Measurements from ENCODE around the gene SUPT20H. TPM values are rescaled to one million over a fixed set of nuclear protein-coding genes. Genes with fewer than 3 reads are reported as not detected.

The SUPT20H gene
- total and polyA plus RNA-seq, 10 of the 15 experiments (the other 5 are each of a cell fraction or from before 2014, with no cell fraction given) = 12.3 to 69.8 (median 47.5) TPM

DNA sequence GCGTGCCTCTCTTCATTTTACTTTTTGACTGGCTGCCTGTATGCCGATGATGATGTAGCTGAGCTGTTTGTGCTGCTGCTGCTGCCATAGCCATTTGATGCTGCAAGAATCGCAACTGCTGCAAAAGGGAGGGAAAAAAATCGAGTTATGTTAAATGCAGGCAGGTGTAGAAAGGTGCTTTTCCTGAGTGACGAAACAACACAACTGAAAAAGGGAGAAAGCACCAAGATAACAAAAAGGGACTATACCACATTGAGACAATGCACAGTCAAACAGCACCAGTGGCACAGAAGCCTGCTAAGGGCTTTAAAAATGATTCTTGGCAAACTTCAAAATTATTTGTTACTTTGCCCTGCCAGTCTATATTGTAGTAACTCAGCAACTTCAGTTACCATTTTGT, 49.8 kb downstream of the SUPT20H start:
- no peaks in the 10 kb centered on the region for H4K20me1 ChIP-seq (ENCODE audit: control insufficient read depth, insufficient read depth)
- intact Hi-C loops (cut with micrococcal nuclease; ENCODE audit: unreplicated experiment) = loop anchor here (5.0 kb wide), 1 partner anchor 38 kb away; no protein-coding TSS in a partner anchor
- no peaks in the 10 kb centered on the region for H3K9me3 ChIP-seq (replicated peaks; ENCODE audit: control insufficient read depth, insufficient read depth, low read length)
- TF ChIP-seq STAT3 (IDR thresholded peaks at IDR 0.05; ENCODE audit: low read depth, low read length) = no peak
- no peak for TF ChIP-seq USF2 (IDR thresholded peaks at IDR 0.05; ENCODE audit: borderline replicate concordance, low read depth, low read length)
- no peak for TF ChIP-seq ASH2L (IDR thresholded peaks at IDR 0.05; ENCODE audit: borderline replicate concordance, low read depth)
- TF ChIP-seq PBX3 (IDR thresholded peaks at IDR 0.05; ENCODE audit: insufficient replicate concordance, low read depth, low read length) = no peak
- TF ChIP-seq YY1 (IDR thresholded peaks at IDR 0.05; ENCODE audit: low read depth, low read length) = no peak
- TF ChIP-seq YBX1 (IDR thresholded peaks at IDR 0.05) = no peak
- no peak for TF ChIP-seq USF1 (IDR thresholded peaks at IDR 0.05; ENCODE audit: borderline replicate concordance, extremely low read length, insufficient read depth, low read depth, low read length)
- TF ChIP-seq BHLHE40 (IDR thresholded peaks at IDR 0.05; ENCODE audit: borderline replicate concordance in 1 of 2, low read depth in 2 of 2, low read length in 1 of 2) = no peak
- ChIA-PET POLR2A (no interaction called here), CTCF (interaction anchor here (0.7 to 1.5 kb wide), 2 partner anchors 11 to 17 kb away, joined by 3 read pairs; no protein-coding TSS in a partner anchor), SMC1A (ENCODE audit: uncharacterized antibody, unreplicated experiment) (interaction anchor here (0.7 kb wide), 1 partner anchor 1398 kb away, joined by 3 read pairs; no protein-coding TSS in a partner anchor), RAD21 (ENCODE audit: unreplicated experiment) (no interaction called here)
- no peak for FAIRE-seq
- no peak overlapping the region for H3K4me2 ChIP-seq (ENCODE audit: control insufficient read depth, insufficient read depth)
- no peak overlapping the region for H3K4me3 ChIP-seq
- H3K27me3 ChIP-seq (replicated peaks in 1 of 2; ENCODE audit: control insufficient read depth in 2 of 2, insufficient read depth in 2 of 2, low read length in 1 of 2) = no peaks in the 10 kb centered on the region
- in situ Hi-C loops (cut with MboI) = no loop called here
- no TSS peak for BruUV-seq (replicated peaks)
- H3K4me1 ChIP-seq (ENCODE audit: control insufficient read depth, insufficient read depth, low read length) = no peaks in the 10 kb centered on the region
- no peaks in the 10 kb centered on the region for H3K79me2 ChIP-seq (ENCODE audit: control insufficient read depth, insufficient read depth, low read length)
- no peak for ATAC-seq
- H3K36me3 ChIP-seq (ENCODE audit: control insufficient read depth in 2 of 2, insufficient read depth in 2 of 2, low read length in 1 of 2) = peaks cover 3 to 19% of the 10 kb centered on the region in 2 experiments
- no peak for DNase-seq (ENCODE audit: low read depth, low spot score)
- WGBS (ENCODE audit: insufficient coverage, insufficient replicate concordance, low lambda C conversion rate, missing lambda C conversion rate) = 84% methylated on average over 5 of the region's 5 CpGs
- no peak overlapping the region for H3K27ac ChIP-seq (ENCODE audit: control insufficient read depth, insufficient read depth)
- no peak overlapping the region for H2AFZ ChIP-seq (ENCODE audit: control insufficient read depth, low read depth, low read length)
- no peak overlapping the region for H3K9ac ChIP-seq (ENCODE audit: control insufficient read depth, insufficient read depth, low read length)

Data from GM12878 (cell line).